Tibial nerve (tissue), 4 donors: Measurements from ENCODE around the gene MTCH1.

Experiments
- CTCF ChIP-seq, 5 experiments: fragments of 200-600 bp in 3 of 5; fragments of 450-650 bp in 2 of 5; sonication (generic) in 3 of 5; IDR thresholded peaks; one replicate each; pipeline ENCODE4 v1.5.1; 2016 to 2019; ENCODE audit warnings: antibody characterized with exemption in 5 of 5, mild to moderate bottlenecking in 3 of 5, moderate library complexity in 2 of 5
- EP300 ChIP-seq, 2 donors: sonication (generic); formaldehyde crosslinking; IDR thresholded peaks; one replicate each; pipeline ENCODE4 v1.6.1; 2017; ENCODE audit warnings: antibody characterized with exemption in 2 of 2, mild to moderate bottlenecking in 1 of 2
- POLR2A ChIP-seq, 2 donors: fragments of 450-650 bp; IDR thresholded peaks; one replicate each; pipeline ENCODE4 v1.6.1; 2017; ENCODE audit warnings: antibody characterized with exemption in 2 of 2, mild to moderate bottlenecking in 2 of 2, moderate library complexity in 2 of 2

GRCh38 chr6:36964349-36964748 is 21.6 kb downstream of the MTCH1 start:
- TF ChIP-seq POLR2A (IDR thresholded peaks at IDR 0.05) (no peak), EP300 (IDR thresholded peaks at IDR 0.05) (no peak), CTCF (IDR thresholded peaks at IDR 0.05) (no peak)
